Measurements from ENCODE around the gene CAMTA2. TPM values are rescaled to one million over a fixed set of nuclear protein-coding genes. Genes with fewer than 3 reads are reported as not detected.

CAMTA2 gene
- total and polyA plus RNA-seq, 9 of the 15 experiments (the other 6 are each of a cell fraction or from before 2014, with no cell fraction given), result 0.24 to 25.1 (median 6.3) TPM

GRCh38 chr17:4948931-4949320 lies 38.5 kb downstream of the CAMTA2 start (continued):
- TF ChIP-seq ELK3 (CRISPR knock-in tag; IDR thresholded peaks at IDR 0.05) (no peak), BRD9 (IDR thresholded peaks at IDR 0.05; ENCODE audit: low read depth, partially characterized antibody) (no peak), ZBTB26 (CRISPR knock-in tag; IDR thresholded peaks at IDR 0.05) (no peak), SMARCA5 (IDR thresholded peaks at IDR 0.05) (no peak), RBBP5 (IDR thresholded peaks at IDR 0.05; ENCODE audit: borderline replicate concordance, insufficient read depth, low read length, poor library complexity, severe bottlenecking) (no peak), ZFP30 (CRISPR knock-in tag; IDR thresholded peaks at IDR 0.05; ENCODE audit: borderline replicate concordance) (no peak), RFX7 (CRISPR knock-in tag; IDR thresholded peaks at IDR 0.05) (no peak), ZNF121 (CRISPR knock-in tag; conservative IDR thresholded peaks at IDR 0.05) (no peak), CEBPG (CRISPR knock-in tag; IDR thresholded peaks at IDR 0.05) (no peak), CEBPG (tag; conservative IDR thresholded peaks at IDR 0.05 in 1 of 2, IDR thresholded peaks at IDR 0.05 in 1 of 2) (peak in 1 of 2 experiments; percentile 2; a peak in 1 of 4 replicates), ADNP (tag; IDR thresholded peaks at IDR 0.05) (no peak), FOXJ2 (tag; IDR thresholded peaks at IDR 0.05) (0 out of 2 replicates have a peak, but pooled peaks have one; percentile 8), L3MBTL2 (IDR thresholded peaks at IDR 0.05) (no peak), POLR3G (IDR thresholded peaks at IDR 0.05; ENCODE audit: extremely low read depth, insufficient read length, insufficient replicate concordance) (no peak), ARID2 (IDR thresholded peaks at IDR 0.05) (no peak), ZNF24 (IDR thresholded peaks at IDR 0.05) (no peak), YY1 (IDR thresholded peaks at IDR 0.05; ENCODE audit: borderline replicate concordance in 1 of 3, control insufficient read depth in 1 of 3, extremely low read depth in 1 of 3, insufficient read depth in 3 of 3, insufficient read length in 1 of 3, insufficient replicate concordance in 2 of 3, low read depth in 1 of 3, low read length in 2 of 3) (peak in 1 of 3 experiments; percentile 2), SMAD3 (CRISPR knock-in tag; conservative IDR thresholded peaks at IDR 0.05) (no peak), PKNOX1 (IDR thresholded peaks at IDR 0.05) (no peak), KDM2B (CRISPR knock-in tag; IDR thresholded peaks at IDR 0.05) (no peak), RHOXF2B (CRISPR knock-in tag; conservative IDR thresholded peaks at IDR 0.05) (no peak), HCFC1 (IDR thresholded peaks at IDR 0.05; ENCODE audit: low read depth, low read length) (no peak), CAMTA2 (CRISPR knock-in tag; conservative IDR thresholded peaks at IDR 0.05) (no peak), HMG20B (CRISPR knock-in tag; IDR thresholded peaks at IDR 0.05) (no peak), NR2F6 (CRISPR knock-in tag; IDR thresholded peaks at IDR 0.05) (no peak), POLR2B (IDR thresholded peaks at IDR 0.05; ENCODE audit: low read depth, partially characterized antibody) (no peak), ZSCAN32 (CRISPR knock-in tag; IDR thresholded peaks at IDR 0.05) (no peak), MTA1 (IDR thresholded peaks at IDR 0.05; ENCODE audit: borderline replicate concordance) (no peak), CCNT2 (IDR thresholded peaks at IDR 0.05; ENCODE audit: borderline replicate concordance, extremely low read depth, insufficient read length, low read depth, low read length) (peak; percentile 62), SIRT6 (IDR thresholded peaks at IDR 0.05; ENCODE audit: low read depth, low read length) (no peak)
